ENCODE data around the gene ESRRA.

- TF ChIP-seq POLR2A (IDR thresholded peaks at IDR 0.05; ENCODE audit: low read depth, low read length) = no peak
- TF ChIP-seq CTCF (conservative IDR thresholded peaks at IDR 0.05; ENCODE audit: low read depth, low read length) = no peak
- no peak for TF ChIP-seq RFX5 (IDR thresholded peaks at IDR 0.05; ENCODE audit: low read depth, low read length)
- TF ChIP-seq CHD1 (IDR thresholded peaks at IDR 0.05; ENCODE audit: low read depth, low read length) = no peak
- TF ChIP-seq MAZ (IDR thresholded peaks at IDR 0.05; ENCODE audit: borderline replicate concordance, low read depth, low read length) = no peak
- TF ChIP-seq BHLHE40 (IDR thresholded peaks at IDR 0.05; ENCODE audit: low read depth, low read length) = no peak
- no peak for TF ChIP-seq ELK1 (IDR thresholded peaks at IDR 0.05; ENCODE audit: borderline replicate concordance, low read depth, low read length)
- no peak for TF ChIP-seq USF2 (IDR thresholded peaks at IDR 0.05; ENCODE audit: low read depth, low read length)
- TF ChIP-seq FOS (IDR thresholded peaks at IDR 0.05; ENCODE audit: low read depth, low read length) = no peak
These were observed 12.7 kb upstream of the ESRRA start for GRCh38 chr11:64292460-64293254.

All from IMR-90 (cell line).